Stimulated activated CD4-positive, alpha-beta T cell treated with anti-CD3 and anti-CD28 coated beads, Interleukin-4, amount 100 ng/mL, for 24 hours (primary cell): ENCODE data around the gene COPA.

Experiments
- DNase-seq: peaks from one replicate; pipeline ENCODE4 v3.0.0-alpha.2; 2020

The COPA gene

DNA sequence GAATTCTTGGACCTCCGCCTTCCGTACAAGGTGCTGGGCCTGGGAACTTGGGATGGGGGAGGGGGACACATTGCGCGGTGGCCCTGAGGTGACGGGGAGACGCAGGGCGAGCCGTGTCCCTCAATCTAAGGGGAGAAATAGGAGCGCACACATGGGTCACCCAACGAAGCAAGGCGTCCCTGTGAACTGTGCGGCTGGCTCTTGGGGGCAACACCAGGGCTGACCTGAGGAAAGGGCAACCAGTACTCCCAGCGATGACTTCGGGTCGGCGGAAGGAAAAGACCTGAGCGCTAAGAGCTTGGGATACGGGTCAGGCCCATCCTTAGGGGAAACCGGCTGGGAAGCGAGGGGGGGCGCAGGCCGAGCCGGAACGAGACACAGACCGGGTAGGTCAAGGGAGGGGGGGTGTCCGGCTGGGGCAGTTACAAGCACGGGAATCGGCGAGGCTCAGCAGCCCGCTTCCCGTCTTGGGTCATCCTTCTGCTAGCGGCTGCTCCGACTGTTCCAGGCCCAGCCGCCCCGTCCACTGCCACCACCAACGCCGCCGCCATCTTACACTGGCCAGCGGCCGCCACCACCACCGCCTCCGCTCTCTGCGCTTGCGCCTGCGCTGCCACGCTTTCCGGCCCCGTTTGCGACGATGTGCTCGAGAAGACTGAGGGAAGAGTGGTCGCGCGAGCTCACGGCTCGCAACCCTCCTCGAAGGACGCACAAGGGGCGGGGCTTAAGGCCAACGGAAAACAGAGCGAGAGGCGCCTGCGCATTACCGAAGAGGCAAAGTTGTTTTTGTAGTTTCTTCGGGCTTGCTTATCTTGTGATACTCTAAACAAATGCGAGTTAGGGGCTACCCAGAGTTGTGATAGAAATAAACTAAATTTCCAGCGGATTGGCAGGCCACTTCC is 80.9 kb downstream of the COPA start, which contains the start of gene DCAF8:
Gene DCAF8, minus strand, starts transcription at position 657 of the 902 bp plus-strand sequence. CDS start 18,541 bp downstream, outside the sequence.
- DNase-seq = peak; percentile 99

DNA sequence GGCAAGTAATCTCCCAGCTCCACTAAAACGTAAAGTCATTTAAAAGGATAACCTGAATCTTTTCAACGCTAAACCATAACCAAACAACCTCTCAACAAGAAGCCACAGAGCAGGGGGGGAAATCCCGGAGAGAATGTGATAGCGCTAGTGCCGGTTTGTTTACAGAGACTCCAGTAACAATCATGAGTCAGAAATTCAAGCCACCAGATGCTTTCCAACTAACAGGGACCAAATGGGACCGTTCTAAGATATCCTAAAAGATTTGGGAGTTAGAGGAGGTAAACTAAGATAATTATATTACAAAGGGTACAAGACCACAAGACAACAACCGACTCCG is 81.5 kb downstream of the COPA start:
- peak; percentile 85 for DNase-seq

DNA sequence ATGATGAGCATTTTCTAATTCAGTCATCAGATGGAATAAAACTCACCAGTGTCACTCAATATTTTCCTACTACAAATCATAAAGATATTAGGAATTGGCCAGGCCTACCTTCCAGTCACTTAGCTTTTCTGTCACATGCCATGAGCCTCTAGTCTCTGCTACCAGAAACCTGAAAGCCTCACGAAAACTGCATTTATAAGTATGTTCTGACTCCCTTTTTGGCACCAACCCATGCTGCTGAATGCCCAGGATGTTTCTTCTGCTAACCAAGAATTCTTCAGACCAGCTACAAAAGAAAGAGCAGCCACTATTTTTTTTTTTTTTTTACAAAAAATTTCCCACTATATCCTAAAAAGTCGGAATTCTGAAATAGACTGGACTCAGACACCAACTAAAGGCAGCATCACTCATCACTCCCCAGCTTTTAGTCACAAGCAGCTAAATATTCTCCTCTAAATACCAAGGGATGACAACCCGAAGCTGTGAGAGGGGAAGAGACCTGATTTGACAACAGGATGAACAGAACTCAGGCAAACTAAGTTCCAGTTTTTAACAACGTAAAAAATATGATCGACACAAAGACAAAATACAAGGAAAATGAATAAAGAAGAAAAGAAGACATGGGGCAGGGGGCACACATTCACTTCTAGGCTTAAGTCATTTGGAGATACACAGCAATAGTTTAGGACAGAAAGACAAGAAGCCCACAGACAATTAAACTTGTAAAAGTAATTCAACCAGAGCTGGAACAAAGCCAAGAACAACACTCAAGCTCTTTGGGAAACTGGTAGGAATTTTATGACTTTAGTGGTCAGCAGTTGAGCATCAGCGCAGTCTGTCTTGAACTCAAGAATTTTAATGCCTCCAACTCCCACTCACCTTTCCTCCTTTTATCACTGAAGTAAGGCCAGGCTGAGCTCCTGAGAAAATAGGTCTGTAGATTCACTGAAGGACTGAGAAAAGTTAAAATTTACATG is 82.4 kb downstream of the COPA start:
- DNase-seq = no peak

DNA sequence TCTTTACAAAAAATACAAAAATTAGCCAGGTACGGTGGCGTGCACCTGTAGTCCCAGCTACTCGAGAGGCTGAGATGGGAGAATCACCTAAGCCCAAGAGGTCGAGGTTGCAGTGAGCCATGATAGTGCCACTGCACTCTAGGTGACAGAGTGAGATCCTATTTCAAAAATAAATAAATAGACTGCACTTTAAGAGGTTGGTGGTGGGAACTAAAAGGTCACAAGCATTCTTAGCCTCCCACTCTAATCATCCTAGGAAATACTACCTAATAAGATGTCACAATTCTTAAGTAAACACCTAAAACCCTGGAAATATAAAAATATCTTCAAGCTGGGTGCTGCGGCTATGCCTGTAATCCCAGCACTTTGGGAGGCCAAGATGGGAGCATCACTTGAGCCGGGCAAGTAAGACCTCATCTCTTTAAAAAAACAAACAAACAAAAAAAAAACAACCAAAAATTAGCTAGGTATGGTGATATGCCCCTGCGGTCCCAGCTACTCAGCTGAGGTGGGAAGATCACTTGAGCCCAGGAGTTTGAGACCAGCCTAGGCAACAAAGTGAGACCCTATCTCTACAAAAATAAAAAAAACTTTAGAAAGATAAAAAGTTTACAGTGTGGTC is 84.8 kb downstream of the COPA start:
- no peak for DNase-seq

DNA sequence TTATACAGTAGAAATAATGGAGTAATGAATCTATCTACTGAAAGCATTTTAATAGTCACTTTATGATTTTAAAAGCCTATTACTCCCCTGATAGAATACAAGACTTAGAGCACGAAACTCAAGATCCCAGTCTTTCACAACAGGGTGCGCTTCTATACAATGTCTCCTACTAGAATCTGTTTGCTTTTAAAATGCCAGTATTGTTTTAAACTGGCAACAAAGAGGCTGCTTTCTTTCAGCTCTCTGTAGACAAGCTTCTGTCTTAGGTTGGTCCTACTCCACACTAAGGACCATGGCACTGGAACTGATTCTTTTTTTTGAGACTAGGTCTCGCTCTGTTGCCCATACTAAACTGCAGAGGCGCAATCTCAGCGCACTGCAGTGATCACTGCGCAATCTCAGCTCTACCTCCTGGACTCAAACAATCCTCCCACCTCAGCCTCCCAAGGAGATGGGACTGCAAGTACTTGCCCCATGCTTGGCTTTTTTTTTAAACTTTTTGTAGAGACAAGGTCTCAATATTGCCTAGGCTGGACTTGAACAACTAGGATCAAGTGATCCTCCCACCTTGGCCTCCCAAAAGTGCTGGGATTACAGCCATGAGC is 85.5 kb downstream of the COPA start:
- no peak for DNase-seq

DNA sequence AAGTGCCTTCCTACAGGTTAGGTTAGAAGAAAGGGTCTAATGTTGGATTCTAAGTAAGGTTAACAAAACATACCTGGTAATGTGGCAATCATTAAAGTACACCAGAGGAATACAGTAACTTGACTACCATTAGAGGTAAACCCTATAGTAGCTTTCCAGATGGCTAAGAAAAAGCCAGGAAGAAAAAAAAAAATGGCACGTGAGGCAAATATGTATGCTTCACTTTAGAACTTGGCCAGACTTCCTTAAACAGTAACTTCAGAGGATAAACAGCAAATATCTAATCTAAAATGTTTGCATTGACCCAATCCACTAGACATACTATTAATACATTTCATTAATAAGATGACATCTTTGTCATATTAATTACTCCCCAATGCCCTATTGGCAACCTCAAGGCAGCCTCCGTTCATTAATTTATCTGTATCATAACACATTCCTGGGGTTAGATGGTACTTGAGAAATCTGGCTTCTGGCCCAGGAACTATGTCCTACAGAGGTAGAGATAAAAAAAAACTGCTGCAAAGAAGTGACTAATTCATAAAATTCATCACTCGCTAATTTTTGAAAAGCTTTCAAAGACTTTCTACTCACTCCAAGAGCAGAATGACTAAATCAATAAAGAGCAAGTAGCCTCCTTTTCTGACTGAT is 86.5 kb downstream of the COPA start:
- no peak for DNase-seq

DNA sequence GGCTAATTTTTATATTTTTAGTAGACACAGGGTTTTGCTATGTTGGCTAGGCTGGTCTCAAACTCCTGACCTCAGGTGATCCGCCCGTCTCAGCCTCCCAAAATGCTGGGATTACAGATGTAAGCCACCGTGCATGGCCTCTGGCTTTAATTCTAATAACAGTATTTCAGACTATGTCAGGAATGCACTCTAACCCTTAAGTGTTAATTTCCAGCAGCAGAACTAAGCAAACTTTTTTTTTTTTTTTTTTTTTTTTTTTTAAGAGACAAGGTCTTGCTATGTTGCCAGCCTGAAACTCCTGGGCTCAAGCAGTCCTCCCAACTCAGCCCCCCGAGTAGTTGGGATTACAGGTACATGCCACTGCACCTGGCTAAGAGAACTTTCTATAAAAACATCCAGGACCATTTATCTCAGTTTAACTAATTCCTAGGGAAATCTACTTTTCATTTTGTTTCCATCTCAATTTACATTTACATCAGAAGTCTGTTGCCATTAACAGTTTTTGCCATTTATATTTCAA is 87.2 kb downstream of the COPA start:
- no peak for DNase-seq

DNA sequence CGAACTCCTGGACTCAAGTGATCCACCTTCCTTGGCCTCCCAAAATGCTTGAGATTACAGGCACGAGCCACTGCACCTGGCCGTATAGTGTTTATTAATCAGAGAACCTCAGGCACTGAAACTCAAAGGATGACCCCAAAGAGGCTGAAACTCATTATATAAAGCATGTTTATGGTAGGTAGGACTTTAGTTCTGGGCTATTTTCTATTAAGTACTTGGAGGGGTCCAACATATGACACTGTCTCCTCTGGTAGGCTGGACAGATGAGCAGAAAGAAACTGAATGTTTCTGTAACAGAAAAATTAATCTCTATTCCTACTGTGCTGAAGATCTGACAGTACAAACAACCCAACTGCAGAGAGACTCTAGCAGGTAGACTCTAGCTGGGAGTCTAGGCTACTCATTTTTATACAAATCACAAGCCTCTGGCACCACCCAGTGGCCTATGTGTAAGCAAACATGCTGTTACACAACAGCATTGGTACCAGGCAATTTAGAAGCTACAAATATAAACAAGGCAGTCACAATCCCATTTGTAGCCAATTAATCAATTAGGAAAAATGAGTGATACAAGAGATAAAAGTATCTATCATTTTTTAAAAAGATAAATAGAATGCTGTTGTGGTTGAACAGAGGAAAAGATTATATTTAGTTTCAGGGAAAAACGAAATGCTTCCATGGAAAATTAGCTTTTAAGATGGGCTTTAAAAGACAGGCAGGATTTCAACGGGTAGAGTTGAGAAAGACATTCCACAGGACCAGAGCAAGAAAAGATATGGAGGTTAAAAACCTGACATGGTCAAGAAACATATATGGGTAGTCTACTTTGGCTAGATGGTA is 91.1 kb downstream of the COPA start:
- DNase-seq = peak; percentile 60

DNA sequence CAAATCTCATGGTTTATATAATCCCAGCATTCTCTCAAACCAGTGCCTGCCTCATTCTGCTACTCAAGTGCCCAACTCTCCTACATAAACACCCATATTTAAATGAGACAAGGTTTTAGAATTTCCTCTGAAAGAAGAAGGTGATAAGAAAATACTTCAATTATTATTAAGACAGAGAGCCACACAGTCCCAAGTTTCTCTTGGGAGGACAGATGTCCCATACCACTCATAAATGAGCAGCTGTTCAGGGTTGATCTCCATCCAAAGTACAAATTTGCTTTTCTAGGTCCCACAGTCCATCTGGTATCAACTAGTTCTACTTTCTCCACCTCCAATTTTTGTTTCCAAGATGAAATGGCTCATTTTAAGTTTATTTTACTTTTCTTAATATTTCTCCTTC is 92.0 kb downstream of the COPA start:
- DNase-seq = no peak

DNA sequence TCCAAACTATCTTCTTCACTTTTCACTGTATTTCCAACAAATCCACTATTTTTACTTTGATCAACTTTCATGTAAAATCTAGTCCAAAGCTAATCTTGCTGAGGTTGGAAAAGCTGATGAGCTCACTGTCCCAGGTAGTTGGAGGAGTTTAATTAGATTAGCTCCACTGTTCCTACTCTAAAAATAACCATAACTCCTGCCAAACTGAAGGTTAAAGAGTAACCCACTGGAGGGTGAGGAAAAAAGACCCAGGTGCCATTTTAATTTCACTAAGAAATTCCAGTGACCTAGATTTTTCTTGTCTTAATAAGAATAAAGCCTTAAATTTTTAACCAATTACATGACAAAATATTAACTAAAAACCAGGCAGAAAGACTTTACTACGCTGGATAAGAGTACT is 96.0 kb downstream of the COPA start:
- DNase-seq = no peak

DNA sequence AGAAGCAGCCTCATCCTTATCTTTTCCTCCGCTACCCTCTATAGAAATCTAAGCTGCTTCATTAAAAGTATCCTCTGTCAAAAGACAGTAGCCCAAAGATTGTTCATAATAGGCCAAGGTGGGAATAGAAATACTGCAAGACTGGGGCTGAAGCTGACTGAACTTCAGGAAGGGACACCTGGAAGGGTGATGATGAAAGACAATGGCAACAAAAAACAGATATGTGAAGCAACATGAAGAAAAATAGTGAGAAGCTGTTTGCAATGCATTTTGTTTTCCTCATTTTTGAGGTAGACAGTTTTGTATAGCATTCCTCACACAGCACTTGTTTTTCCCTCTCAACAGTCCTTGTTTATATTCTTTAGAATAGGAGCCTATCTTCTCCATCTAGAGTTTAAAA is 97.6 kb downstream of the COPA start:
- no peak for DNase-seq

DNA sequence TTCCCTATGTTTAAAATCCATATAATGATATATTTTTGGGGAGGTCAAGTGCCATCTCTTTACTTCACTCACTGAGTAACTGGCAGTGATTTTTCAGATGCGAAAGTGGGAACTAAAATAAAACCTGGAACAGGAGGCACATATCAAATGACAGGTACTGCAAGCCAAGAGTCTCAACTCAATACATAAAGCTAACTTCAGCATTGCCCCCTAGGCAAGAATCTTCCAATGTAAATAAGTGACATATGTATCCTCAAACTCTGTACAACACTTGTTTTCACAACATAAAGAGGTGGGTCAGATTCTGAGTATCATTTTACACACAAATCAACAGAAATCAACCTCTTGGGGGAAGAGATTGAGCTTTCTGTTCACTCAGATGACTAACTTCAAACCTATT is 98.8 kb downstream of the COPA start:
- DNase-seq = no peak

DNA sequence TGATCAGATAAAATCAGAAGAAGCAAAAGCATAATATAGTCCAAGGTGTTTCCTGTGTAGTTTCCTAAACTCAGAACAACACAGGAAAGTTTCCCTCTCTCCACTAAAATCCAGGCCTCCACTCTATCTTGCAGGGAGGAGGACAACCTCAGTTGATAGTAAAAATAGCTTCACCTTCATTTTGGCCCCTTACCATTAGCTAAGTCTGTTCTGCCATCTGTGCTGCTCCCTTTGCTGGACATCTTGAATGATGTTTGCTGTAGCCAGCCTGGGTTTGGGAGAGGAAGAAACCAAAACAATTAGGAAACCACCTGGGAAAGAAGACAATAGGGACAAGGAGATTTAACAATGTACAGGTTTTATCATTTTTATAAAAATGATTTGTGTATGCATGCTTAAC is 99.3 kb downstream of the COPA start:
- DNase-seq = no peak

DNA sequence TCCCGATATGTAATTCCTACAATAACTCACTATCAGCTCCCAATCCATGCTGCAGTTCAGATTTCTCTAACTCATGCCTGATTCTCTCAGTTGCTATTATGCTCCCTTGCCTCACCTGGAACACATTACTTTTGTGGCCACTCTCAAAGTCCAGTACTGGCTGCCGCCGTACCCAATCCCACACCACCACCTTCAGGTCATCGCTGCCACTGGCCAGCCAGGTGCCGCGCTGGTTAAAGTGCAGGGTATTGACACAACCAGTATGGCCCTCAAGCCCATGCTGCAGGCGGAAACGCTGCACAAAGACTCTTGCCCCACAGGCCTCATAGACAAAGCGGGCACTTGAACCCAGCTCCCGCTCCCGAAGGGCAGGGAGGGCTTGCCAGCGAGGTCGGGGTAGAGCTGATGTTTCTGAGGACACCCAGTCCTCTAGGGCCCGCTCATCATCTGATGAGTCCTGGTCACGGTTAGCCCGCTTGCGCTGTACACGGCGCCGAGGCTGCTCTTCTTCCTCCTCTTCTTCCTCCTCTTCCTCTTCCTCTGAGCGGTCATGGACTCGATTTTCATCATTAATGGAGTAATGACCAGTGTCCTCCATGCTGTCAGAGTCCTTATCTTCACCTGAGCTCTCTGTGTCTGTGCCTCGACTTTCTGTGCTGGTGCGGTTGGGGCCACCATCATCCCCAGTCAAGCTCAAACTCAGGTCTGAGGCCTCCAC is 103.3 kb downstream of the COPA start:
- DNase-seq = no peak
